Stimulated activated CD8-positive, alpha-beta memory T cell treated with anti-CD3 and anti-CD28 coated beads, Interleukin-15, amount 100 ng/mL, for 1 hour (primary cell): Measurements from ENCODE around the gene CPT1A.

Source experiments
- DNase-seq: peaks from one replicate; pipeline ENCODE4 v3.0.0-alpha.2; 2020; ENCODE audit warnings: low read depth

Gene CPT1A

GRCh38 chr11:68854273-68854958 lies 12.7 kb upstream of the CPT1A start:
- no peak for DNase-seq

- no peak for DNase-seq
Measured at GRCh38 chr11:68852628-68853027, 10.9 kb upstream of the CPT1A start.

DNA sequence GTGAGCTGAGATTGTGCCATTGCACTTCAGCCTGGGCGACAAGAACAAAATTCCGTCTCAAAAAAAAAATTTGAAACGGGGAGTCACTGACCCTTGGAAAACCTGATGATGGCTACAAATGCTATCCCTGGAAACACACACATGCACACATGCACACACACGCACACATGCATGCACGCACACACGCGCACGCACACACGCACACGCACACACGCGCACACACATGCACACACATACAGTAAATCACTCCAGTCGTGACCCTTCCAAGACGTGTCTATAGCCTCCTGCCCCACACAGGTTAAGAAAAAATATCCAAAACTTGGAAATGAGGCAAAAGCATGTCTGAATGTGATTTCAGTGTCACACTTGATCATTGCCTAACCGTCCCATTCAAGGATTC lies 6.7 kb upstream of the CPT1A start:
- no peak for DNase-seq

DNA sequence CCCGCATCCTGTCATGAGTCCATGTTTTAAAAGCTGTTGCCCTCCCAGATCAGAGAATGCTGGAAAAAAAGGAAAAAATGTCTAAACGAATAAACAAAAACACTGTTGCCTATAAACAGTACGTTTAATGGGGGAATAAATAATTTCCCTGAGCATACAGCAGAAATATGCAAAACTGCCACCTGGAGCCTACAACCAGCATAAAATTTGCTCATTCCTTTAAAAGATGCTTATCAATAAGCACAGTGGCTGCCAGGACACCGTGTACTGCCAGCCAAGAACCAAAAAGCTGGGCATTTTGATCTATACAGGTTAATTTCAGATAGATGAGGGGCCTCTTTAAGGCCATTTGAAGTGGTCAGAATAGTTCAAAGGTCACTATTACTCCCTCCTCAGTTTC lies 5.7 kb upstream of the CPT1A start:
- no peak for DNase-seq

DNA sequence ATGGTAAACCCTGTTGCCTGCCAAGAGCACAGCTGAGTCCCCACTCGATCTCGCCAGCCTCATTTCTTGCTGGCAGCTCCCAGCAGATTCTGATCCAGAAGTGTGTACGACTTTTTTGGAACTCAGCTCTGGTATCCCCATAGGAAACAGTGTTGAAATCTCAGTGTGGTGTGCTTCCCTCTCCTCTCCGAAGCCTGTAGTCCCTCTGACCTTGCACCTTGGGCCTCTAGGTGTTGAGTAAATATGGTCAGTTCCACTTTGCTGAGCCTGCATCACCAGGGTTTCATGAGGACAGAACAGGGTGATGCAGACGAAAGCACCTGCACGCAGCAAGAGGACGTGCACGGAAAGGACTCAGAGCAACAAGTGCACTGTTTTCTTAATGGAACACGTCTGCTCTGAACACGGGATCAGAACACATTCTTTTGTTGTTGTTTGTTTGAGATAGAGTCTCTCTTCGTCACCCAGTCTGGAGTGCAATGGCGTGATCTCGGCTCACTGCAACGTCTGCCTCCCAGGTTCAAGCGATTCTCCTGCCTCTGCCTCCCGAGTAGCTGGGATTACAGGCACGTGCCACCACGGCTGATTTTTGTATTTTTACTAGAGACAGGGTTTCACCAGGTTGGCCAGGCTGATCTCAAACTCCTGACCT lies 3.8 kb upstream of the CPT1A start:
- no peak for DNase-seq

DNA sequence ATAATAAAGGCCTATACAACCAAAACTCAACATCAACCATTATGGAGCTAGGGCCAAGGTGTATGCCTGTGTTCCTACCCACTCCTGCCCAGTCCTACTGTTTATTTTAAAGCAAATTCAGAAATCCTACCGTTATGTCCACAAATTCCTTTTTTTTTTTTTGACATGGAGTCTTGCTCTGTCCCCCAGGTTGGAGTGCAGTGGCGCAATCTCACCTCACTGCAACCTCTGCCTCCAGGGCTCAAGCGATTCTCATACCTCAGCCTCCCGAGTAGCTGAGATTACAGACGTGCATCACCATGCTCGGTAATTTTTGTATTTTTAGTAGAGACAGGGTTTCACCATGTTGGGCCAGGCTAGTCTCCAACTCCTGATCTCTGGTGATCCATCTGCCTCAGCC lies 3.1 kb upstream of the CPT1A start:
- DNase-seq: no peak

DNA sequence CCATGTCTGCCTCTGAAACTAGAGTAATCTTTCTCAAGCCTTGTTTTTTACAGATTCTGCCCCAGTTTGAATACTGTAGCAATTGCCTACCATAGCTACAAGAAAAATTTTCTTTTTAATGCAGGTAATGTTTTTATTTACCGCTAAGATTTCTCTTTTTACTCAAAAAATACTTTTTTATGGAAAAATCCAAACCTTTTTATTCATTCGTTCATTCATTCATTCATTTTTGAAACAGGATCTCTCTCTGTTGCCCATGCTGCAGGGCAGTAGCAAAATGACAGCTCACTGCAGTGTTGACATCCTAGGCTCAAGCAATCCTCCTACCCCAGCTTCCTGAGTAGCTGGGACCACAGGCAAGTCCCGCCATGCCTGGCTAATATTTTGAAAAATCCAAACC lies 2.7 kb upstream of the CPT1A start:
- no peak for DNase-seq

DNA sequence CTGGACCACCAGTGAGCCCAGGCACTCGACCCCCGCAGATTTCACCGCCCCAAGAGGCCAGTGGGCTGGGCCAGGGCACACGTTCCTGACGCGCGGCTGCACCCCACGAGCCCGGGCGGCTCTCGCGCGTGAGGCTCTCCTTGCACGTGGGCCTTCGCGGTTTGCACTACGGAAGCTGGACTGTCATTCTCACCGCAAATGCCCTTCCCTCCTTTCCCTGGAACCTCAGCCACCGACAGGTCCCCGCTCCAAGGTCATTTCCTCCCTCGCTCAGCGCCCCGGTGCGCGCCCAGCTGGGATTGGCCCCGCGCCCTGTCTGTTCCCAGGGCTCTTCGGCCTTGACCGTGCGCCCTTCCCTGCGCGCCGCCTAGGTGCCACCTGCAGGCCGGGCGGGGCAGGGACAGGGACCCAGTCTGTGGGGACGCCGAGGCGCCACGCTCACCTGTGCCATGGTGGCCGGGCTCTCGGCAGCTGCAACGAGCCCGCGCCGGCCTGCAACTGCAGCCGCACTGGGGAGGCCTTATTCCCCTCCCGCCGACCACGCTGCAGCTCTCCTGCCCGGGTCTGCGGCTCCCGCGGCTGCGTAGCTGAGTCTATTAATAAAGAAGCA lies 2.1 kb upstream of the CPT1A start:
- DNase-seq: peak; percentile 52

DNA sequence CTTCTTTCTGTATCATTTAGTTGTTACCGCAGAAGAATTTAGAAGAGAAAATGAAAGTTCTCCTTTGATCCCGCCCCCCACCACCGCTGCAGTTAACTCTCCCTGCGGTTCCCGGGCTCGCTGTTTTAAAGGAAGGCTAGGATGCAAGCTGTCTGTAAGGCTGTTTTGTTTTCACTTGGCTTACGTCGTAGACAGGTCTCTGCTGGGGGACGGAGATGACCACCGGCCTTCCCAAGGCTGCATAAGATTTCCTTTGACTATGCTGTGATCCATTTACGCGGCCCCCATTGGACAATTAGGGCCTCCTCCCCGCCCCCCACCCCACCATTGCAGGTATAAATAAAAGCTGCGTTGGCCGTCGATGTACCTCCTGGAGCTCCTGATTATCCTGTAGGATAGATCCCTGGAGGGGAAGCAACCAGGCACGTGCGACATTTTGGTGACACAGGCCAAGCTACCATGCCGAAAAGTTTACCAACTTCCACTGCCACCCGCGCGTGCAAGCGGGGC lies 1.4 kb upstream of the CPT1A start:
- DNase-seq: peak; percentile 10

- no peak for DNase-seq
Measured at GRCh38 chr11:68842427-68843051, 823 bp upstream of the CPT1A start.

DNA sequence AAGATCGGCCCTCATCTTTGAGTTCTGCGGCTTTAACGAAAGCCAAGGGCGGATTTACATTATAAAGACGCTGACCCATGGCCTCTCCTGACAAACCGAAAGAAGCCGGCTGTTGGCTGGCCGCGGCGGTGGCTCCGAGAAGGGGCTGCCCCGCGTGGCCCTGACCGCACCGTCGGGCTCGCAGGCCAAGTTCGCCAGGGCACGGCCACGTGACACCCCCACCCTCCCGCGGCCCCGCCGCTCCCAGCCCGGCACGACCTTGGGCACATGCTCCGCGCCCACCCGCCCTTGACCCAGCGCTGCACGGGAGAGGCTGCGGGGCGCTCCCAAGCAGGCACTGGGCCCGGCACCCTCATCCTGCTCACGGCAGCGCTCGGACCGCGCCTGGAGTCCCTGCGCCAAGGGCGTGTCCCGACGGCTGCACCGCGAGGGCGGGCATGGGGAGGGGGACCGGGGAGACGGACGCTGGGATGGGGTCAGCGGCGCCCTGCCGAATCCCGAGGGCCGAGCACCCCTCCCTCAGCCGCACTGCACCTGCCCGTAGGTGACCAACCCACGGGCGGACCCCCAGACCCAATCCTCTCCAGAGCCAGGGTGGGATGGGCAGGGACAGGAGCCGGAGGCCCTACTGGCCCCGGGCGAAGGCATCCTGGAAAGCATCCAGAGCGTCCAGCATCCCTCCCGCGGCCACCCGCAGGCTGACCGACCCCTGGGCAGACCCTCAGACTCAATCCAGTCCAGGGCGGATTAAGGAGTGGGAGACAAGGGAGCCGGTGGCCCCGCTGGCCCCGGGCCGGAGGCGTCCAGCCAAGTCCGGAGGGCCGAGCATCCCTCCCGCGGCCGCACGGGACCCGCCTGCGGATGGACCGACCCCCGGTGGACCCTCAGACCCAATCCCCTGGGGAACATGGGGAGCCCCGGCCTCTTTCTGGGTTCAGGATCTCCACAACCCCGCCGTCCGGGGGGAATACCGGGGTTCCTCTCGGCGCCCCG lies 759 bp downstream of the CPT1A start:
- no peak for DNase-seq

GRCh38 chr11:68839911-68840641 lies 1.6 kb downstream of the CPT1A start:
- DNase-seq: no peak

DNA sequence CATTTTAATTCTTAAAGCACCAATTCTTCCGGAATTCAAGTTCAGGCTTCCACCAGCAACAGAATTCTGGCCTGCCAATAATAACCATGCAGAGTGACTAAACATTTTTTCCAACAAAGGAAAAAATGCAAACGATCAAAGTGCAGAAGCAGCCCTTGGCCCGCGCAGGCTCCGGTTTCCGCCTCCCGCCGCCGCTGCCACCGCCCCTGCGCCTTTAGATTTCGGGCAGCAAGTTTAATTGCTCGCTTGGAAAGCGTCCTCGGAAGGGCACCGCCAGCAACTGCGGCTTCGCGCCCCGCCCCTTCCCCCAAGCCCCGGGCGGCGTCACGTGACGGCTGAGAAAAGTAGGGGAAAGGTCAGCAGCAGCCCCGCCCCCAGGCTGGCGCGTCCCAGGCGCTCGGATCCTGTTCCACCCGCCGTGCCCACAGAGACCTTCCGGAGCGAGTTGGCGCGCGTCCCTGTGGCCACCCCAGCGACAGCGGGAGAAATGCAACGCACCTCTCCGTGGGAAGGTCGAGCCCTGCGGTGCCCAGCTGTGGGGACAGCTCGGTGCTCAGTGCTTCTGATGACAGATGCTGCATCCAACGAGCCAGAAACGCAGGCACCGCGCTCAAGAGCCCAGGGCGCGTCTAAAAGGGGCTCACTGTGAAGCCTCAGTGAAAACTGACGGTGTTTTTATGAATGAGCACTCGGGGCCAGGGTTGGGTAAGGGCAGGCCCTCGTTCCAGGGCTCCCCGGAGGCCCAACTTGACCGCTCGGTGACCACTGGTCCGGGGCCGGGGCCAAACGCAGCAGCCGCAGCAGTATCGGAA lies 2.5 kb downstream of the CPT1A start:
- peak; percentile 90 for DNase-seq

GRCh38 chr11:68838572-68838964 lies 3.1 kb downstream of the CPT1A start:
- DNase-seq: no peak

DNA sequence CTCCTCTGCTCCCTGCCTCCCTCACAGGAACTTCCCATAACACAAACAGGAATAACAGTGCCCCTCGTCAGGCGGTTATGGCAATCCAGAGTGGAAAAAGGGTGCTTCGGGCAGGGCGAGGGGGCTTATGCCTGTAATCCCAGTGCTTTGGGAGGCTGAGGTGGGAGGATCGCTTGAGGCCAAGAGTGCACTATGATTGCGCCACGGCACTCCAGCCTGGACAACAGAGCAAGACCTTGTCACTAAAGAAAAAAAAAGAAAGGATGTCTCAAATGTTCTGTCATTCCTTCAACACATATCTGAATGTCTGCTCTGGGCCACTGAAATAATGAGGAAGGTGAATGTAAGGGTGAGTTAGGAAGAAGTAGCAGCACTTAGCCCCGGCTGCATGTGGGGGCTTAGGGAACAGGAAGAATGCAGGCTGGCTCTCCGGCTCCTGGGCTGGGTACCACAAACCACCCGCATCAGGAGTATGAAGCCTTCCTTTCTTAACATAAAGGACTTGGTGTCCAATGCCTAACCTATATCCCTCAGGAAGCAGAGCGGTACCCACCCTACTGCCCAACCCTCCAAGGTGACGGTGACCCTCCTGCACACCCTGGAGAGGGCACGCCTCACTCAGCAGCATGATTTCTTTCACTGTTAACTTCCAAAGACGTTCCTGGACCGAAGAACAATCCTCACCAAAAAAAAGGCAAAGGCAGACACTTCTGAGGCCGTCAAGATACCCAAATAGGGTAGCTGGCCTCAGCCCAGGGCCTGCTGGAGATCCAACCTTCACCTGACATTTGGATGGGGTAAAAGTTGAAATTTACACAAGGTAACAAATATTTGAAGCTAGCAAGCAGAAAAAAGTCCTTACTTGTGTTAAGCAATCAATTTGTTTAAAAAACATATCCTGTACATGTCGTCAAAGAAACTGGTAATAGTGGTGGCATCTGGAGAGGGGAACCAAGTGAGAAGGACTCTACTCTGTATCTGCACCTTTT lies 3.8 kb downstream of the CPT1A start:
- DNase-seq: no peak

- DNase-seq: no peak
Measured at GRCh38 chr11:68835749-68836148, 6.0 kb downstream of the CPT1A start.

GRCh38 chr11:68835328-68835727 lies 6.4 kb downstream of the CPT1A start:
- no peak for DNase-seq

- no peak for DNase-seq
Measured at GRCh38 chr11:68832476-68833181, 9.1 kb downstream of the CPT1A start.
